ENCODE results near the gene ECHDC3. TPM values are rescaled to one million over a fixed set of nuclear protein-coding genes. Genes with fewer than 3 reads are reported as not detected.
"Not testable (repeated sequence)": the region's sequence is repeated elsewhere in the genome, so short reads cannot be mapped to it uniquely, and the experiment has no call there.

The ECHDC3 gene
- total RNA-seq, 1 donor from 2014 or later: 12.5 TPM

GRCh38 chr10:11729790-11730315 lies 12.3 kb upstream of the ECHDC3 start:
- Mint-ChIP-seq H3K4me1 (peaks cover 5% of the 10 kb centered on the region), H3K27ac (no peak overlapping the region), H3K36me3 (ENCODE audit: low read depth) (no peaks in the 10 kb centered on the region), H3K4me3 (no peak overlapping the region), H3K9me3 (peaks cover 6% of the 10 kb centered on the region), H3K27me3 (no peaks in the 10 kb centered on the region)
- no peak for TF ChIP-seq CTCF (IDR thresholded peaks at IDR 0.05)
- ATAC-seq (ENCODE audit: low read depth) (no peak), DNase-seq (no peak)
- POLR2A ChIA-PET: no interaction called here
- intact Hi-C loops (cut with micrococcal nuclease): no loop called here
- CTCF ChIA-PET: interaction anchor here (0.8 to 6.0 kb wide), 3 partner anchors 34 to 215 kb away, joined by 3 to 92 read pairs (median 6); no protein-coding TSS in a partner anchor

- ATAC-seq (ENCODE audit: low read depth) (no peak), DNase-seq (no peak)
- Mint-ChIP-seq H3K4me1 (no peaks in the 10 kb centered on the region), H3K9me3 (peaks cover 6% of the 10 kb centered on the region), H3K4me3 (no peak overlapping the region), H3K27me3 (no peaks in the 10 kb centered on the region), H3K36me3 (ENCODE audit: low read depth) (no peaks in the 10 kb centered on the region), H3K27ac (no peak overlapping the region)
- intact Hi-C loops (cut with micrococcal nuclease): no loop called here
- ChIA-PET CTCF (interaction anchor here (0.8 to 1.4 kb wide), 4 partner anchors 27 to 215 kb away, joined by 3 to 6 read pairs (median 3); no protein-coding TSS in a partner anchor), POLR2A (no interaction called here)
- TF ChIP-seq CTCF (IDR thresholded peaks at IDR 0.05): no peak
Measured at GRCh38 chr10:11730779-11731178, 11.4 kb upstream of the ECHDC3 start.

GRCh38 chr10:11736767-11737166 lies 5.4 kb upstream of the ECHDC3 start:
- POLR2A ChIA-PET: interaction anchor here (0.6 kb wide), 1 partner anchor 62 kb away, joined by 5 read pairs; no protein-coding TSS in a partner anchor
- ATAC-seq (ENCODE audit: low read depth); intact Hi-C loops (cut with micrococcal nuclease); H3K27ac Mint-ChIP-seq; H3K36me3 Mint-ChIP-seq (ENCODE audit: low read depth); H3K9me3 Mint-ChIP-seq; DNase-seq; H3K27me3 Mint-ChIP-seq; CTCF ChIA-PET: not testable (repeated sequence)
- H3K4me3 Mint-ChIP-seq: peak overlapping the region; percentile 85
- peaks cover 13% of the 10 kb centered on the region for H3K4me1 Mint-ChIP-seq

- H3K36me3 Mint-ChIP-seq (ENCODE audit: low read depth); DNase-seq; H3K27me3 Mint-ChIP-seq; intact Hi-C loops (cut with micrococcal nuclease); H3K9me3 Mint-ChIP-seq: not testable (repeated sequence)
- POLR2A ChIA-PET: interaction anchor here (0.6 kb wide), 1 partner anchor 63 kb away, joined by 5 read pairs; no protein-coding TSS in a partner anchor
- Mint-ChIP-seq H3K27ac (peak overlapping the region; percentile 89), H3K4me3 (peak overlapping the region; percentile 85), H3K4me1 (peaks cover 16% of the 10 kb centered on the region)
- ATAC-seq (ENCODE audit: low read depth): peak; percentile 10
- CTCF ChIA-PET: interaction anchor here (2.7 kb wide), 1 partner anchor 20 kb away, joined by 8 read pairs; no protein-coding TSS in a partner anchor
Measured at GRCh38 chr10:11737258-11738032, 4.7 kb upstream of the ECHDC3 start.

GRCh38 chr10:11740907-11741306 lies 1.3 kb upstream of the ECHDC3 start:
- Mint-ChIP-seq H3K9me3 (no peaks in the 10 kb centered on the region), H3K4me3 (no peak overlapping the region), H3K4me1 (peaks cover 23% of the 10 kb centered on the region), H3K27ac (no peak overlapping the region), H3K36me3 (ENCODE audit: low read depth) (no peaks in the 10 kb centered on the region), H3K27me3 (no peaks in the 10 kb centered on the region)
- TF ChIP-seq CTCF (IDR thresholded peaks at IDR 0.05): no peak
- ChIA-PET CTCF (no interaction called here), POLR2A (no interaction called here)
- intact Hi-C loops (cut with micrococcal nuclease): no loop called here
- DNase-seq: no peak
- ATAC-seq (ENCODE audit: low read depth): no peak

GRCh38 chr10:11741608-11742007 lies 574 bp upstream of the ECHDC3 start:
- Mint-ChIP-seq H3K27ac (no peak overlapping the region), H3K27me3 (no peaks in the 10 kb centered on the region)

More at GRCh38 chr10:11741608-11742007, 574 bp upstream of the ECHDC3 start:
- intact Hi-C loops (cut with micrococcal nuclease): loop anchor here (1.0 kb wide), 1 partner anchor 226 kb away; no protein-coding TSS in a partner anchor
- ChIA-PET CTCF (no interaction called here), POLR2A (no interaction called here)
- ATAC-seq (ENCODE audit: low read depth): no peak
- Mint-ChIP-seq H3K4me1 (peaks cover 23% of the 10 kb centered on the region), H3K9me3 (no peaks in the 10 kb centered on the region), H3K36me3 (ENCODE audit: low read depth) (no peaks in the 10 kb centered on the region), H3K4me3 (peak overlapping the region; percentile 77)
- DNase-seq: no peak
- no peak for TF ChIP-seq CTCF (IDR thresholded peaks at IDR 0.05)
